Neural crest cell (in vitro differentiated cells): ENCODE measurements around the gene RPTOR. TPM values are rescaled to one million over a fixed set of nuclear protein-coding genes. Genes with fewer than 3 reads are reported as not detected.
A peak's percentile ranks its signal among the peaks of the same experiment; 100 is the strongest.

Source experiments
- DNase-seq: peaks from one replicate; pipeline ENCODE4 v3.0.0; 2021; ENCODE audit warnings: low read depth, mixed read lengths, low spot score
- H3K27ac Mint-ChIP-seq: one replicate; pipeline ENCODE4 v1.8.0; 2021; ENCODE audit warnings: mild to moderate bottlenecking, mixed read lengths; ENCODE audit not compliant: unreplicated experiment
- H3K27me3 Mint-ChIP-seq: 2 replicates; pipeline ENCODE4 v1.8.0; 2021; ENCODE audit warnings: low read depth, mild to moderate bottlenecking, mixed read lengths
- H3K36me3 Mint-ChIP-seq: 2 replicates; pipeline ENCODE4 v1.8.0; 2021; ENCODE audit warnings: low read depth, mild to moderate bottlenecking, mixed read lengths
- H3K4me1 Mint-ChIP-seq: 2 replicates; pipeline ENCODE4 v1.8.0; 2021; ENCODE audit warnings: mixed read lengths
- H3K4me3 Mint-ChIP-seq: one replicate; pipeline ENCODE4 v1.8.0; 2021; ENCODE audit warnings: mild to moderate bottlenecking, mixed read lengths
- H3K9me3 Mint-ChIP-seq: 2 replicates; pipeline ENCODE4 v1.8.0; 2021; ENCODE audit warnings: mixed read lengths
- total RNA-seq: library from RNA; stranded (reverse); gene quantifications from 2 replicates; pipeline ENCODE4 v1.2.1, GENCODE V29; 2021
- TF ChIP-seq, protein P1 (sequence below): fragments of 200-600 bp; sonication (generic); conservative IDR thresholded peaks from 2 replicates; pipeline ENCODE4 v1.5.0; 2021; ENCODE audit warnings: antibody characterized with exemption, mild to moderate bottlenecking

RPTOR gene
- total RNA-seq, 1 donor from 2014 or later: 41.1 TPM

DNA sequence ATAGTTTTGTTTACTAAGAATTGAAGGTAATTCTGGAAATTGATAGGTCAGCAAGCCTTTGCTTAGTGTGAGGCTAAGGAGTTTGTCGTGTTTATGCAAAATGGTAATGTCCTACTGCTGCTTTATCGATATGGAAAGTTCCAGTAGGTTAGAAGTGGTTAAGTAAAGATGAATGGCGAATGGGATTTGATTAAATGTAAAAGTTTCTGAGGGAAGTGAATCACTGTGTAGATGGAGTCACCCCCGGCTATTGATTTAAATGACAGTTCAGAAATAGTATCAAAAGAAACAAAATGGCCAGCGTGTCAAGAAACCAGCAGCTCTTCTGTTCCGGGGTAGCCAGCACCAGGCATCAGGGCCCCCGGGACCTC, 131.4 kb downstream of the RPTOR start:
- Mint-ChIP-seq H3K4me3 (no peak overlapping the region), H3K4me1 (peaks cover 63% of the 10 kb centered on the region), H3K9me3 (no peaks in the 10 kb centered on the region), H3K27ac (peak overlapping the region; percentile 76), H3K27me3 (no peaks in the 10 kb centered on the region), H3K36me3 (no peaks in the 10 kb centered on the region)
- TF ChIP-seq, protein P1, sequence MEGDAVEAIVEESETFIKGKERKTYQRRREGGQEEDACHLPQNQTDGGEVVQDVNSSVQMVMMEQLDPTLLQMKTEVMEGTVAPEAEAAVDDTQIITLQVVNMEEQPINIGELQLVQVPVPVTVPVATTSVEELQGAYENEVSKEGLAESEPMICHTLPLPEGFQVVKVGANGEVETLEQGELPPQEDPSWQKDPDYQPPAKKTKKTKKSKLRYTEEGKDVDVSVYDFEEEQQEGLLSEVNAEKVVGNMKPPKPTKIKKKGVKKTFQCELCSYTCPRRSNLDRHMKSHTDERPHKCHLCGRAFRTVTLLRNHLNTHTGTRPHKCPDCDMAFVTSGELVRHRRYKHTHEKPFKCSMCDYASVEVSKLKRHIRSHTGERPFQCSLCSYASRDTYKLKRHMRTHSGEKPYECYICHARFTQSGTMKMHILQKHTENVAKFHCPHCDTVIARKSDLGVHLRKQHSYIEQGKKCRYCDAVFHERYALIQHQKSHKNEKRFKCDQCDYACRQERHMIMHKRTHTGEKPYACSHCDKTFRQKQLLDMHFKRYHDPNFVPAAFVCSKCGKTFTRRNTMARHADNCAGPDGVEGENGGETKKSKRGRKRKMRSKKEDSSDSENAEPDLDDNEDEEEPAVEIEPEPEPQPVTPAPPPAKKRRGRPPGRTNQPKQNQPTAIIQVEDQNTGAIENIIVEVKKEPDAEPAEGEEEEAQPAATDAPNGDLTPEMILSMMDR: no peak
- DNase-seq: no peak

DNA sequence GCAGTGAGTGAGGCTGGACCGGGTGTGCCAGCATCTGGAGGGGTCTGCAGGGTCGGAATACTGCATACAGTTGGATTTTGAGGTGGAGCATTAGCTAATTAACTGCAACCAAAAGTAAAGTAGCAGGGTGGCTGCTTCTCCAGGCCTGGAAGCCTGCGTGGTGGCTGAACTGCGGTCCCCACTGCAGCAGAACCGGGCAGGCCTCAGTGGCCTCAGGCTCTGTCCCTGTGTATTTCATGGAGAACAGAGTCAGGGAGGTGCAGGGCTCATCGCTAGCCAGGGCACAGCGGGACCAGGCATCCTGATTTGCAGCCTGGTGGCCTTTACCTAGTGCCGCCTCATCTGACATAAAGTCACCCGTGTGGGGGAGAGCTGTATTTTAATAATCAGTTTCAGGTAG, 131.9 kb downstream of the RPTOR start:
- no peaks in the 10 kb centered on the region for H3K9me3 Mint-ChIP-seq
- peaks cover 58% of the 10 kb centered on the region for H3K4me1 Mint-ChIP-seq
- no peaks in the 10 kb centered on the region for H3K36me3 Mint-ChIP-seq
- peak overlapping the region; percentile 76 for H3K27ac Mint-ChIP-seq
- TF ChIP-seq, protein P1: no peak
- DNase-seq: no peak
- no peak overlapping the region for H3K4me3 Mint-ChIP-seq
- no peaks in the 10 kb centered on the region for H3K27me3 Mint-ChIP-seq

DNA sequence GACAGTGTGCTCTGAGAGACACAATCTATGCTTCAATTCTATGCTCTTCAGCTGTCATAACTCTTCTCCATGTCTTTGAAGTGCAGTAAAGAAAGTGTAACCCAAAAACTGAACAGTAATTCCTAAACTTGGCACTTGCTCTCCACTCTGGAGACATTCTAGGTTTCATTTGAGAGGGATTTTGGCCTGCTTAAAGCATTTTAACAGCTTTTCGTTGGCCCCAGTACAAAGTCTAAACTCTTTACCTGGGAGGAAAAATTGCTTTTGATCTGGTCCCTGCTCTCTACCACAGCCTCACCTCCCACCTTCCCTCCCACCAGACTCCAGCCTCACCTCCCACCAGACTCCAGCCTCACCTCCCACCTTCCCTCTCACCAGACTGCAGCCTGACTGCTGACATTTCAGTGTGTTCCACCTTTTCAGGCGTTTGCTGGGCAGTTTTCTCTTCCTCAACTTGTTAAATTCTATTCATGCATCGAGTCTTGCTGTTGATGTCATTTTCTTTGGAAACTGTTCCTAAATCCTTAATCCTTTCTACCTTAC, 132.6 kb downstream of the RPTOR start:
- no peak overlapping the region for H3K4me3 Mint-ChIP-seq
- no peak for DNase-seq
- H3K9me3 Mint-ChIP-seq: no peaks in the 10 kb centered on the region
- TF ChIP-seq, protein P1: no peak
- no peaks in the 10 kb centered on the region for H3K36me3 Mint-ChIP-seq
- H3K27me3 Mint-ChIP-seq: no peaks in the 10 kb centered on the region
- H3K4me1 Mint-ChIP-seq: peaks cover 55% of the 10 kb centered on the region
- H3K27ac Mint-ChIP-seq: no peak overlapping the region

DNA sequence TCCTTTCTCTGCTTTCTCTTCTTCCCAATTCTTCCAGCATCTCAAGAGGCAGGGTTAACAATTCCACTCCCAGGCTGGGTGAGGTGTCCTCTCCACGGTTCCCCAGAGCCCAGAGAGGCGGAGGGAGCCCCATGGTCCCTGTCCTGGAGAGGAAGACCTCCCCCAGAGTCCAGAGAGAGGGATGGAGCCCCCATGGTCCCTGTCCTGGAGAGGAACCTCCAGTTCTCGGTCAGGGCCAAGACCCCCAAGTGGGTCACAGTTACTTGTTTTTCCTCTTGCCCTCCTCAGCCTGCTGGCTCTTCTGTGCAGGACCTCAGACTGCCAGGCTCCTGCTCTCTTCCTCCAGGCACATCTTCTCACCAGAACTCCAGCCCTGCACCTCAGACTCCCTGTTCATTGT, 135.2 kb downstream of the RPTOR start:
- Mint-ChIP-seq H3K4me1 (peaks cover 39% of the 10 kb centered on the region), H3K4me3 (no peak overlapping the region), H3K27ac (peak overlapping the region; percentile 96), H3K36me3 (no peaks in the 10 kb centered on the region), H3K27me3 (no peaks in the 10 kb centered on the region), H3K9me3 (no peaks in the 10 kb centered on the region)
- TF ChIP-seq, protein P1: no peak
- no peak for DNase-seq

DNA sequence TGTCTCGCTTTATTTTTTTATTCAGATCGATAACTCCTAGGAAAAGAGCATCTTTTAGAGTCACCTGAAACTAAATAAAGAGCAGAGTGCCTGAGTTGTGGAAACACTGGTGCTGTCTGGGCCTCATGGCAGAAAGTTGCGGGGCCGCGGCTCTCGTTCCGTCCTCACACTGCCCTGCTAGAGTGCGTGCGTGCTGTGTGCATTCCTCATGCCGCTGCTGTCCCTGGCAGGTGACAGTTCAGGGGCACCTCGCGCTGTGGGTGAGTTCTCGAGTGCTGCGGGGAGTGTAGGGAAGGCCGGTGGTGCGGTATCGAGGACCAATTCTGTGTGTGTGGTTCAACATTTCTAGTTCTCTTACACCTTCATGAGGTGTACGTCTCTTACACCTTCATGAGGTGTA, 136.6 kb downstream of the RPTOR start:
- Mint-ChIP-seq H3K36me3 (no peaks in the 10 kb centered on the region), H3K4me3 (no peak overlapping the region), H3K27me3 (no peaks in the 10 kb centered on the region), H3K27ac (no peak overlapping the region), H3K4me1 (peaks cover 33% of the 10 kb centered on the region), H3K9me3 (no peaks in the 10 kb centered on the region)
- TF ChIP-seq, protein P1: no peak
- no peak for DNase-seq
